Bronchial epithelial cell (primary cell): ENCODE measurements around the gene UXS1. TPM values are rescaled to one million over a fixed set of nuclear protein-coding genes. Genes with fewer than 3 reads are reported as not detected.

ENCODE experiments used
- DNase-seq: peaks from one replicate; pipeline ENCODE4 v3.0.0-alpha.2; 2010; ENCODE audit warnings: low read depth
- FAIRE-seq: peaks from 2 replicates; lab custom pipeline; 2011; peaks lifted over from hg19 to GRCh38; lab: Jason Lieb, UNC
- H3K27me3 ChIP-seq: 2 replicates; pipeline ENCODE4 v1.5.1; 2011; ENCODE audit warnings: low read length; ENCODE audit not compliant: control insufficient read depth, insufficient read depth
- H3K36me3 ChIP-seq: 2 replicates; pipeline ENCODE4 v1.5.1; 2011; ENCODE audit warnings: low read length; ENCODE audit not compliant: control insufficient read depth, insufficient read depth
- H3K4me3 ChIP-seq: 2 replicates; pipeline ENCODE4 v1.5.1; 2011; ENCODE audit warnings: mild to moderate bottlenecking, low read depth, low read length, control low read depth
- CTCF ChIP-seq: IDR thresholded peaks from 2 replicates; pipeline ENCODE4 v1.5.1; 2011; ENCODE audit warnings: mild to moderate bottlenecking, moderate library complexity, low read length, control low read depth, inconsistent platforms; ENCODE audit not compliant: insufficient read depth, severe bottlenecking
- total RNA-seq: library from RNA; depleted of rRNA; stranded (reverse); fragments of >200 nt; gene quantifications from 2 replicates; pipeline ENCODE4 v1.2.1, GENCODE V29; 2014

Gene UXS1
- total RNA-seq, 1 donor from 2014 or later, result 41.6 TPM

GRCh38 chr2:106044859-106045258, 149.2 kb downstream of the UXS1 start:
- no peak for FAIRE-seq
- Histone ChIP-seq H3K36me3 (no peaks in the 10 kb centered on the region), H3K4me3 (no peak overlapping the region), H3K27me3 (peaks cover 2% of the 10 kb centered on the region)
- no peak for TF ChIP-seq CTCF
- DNase-seq, result no peak

DNA sequence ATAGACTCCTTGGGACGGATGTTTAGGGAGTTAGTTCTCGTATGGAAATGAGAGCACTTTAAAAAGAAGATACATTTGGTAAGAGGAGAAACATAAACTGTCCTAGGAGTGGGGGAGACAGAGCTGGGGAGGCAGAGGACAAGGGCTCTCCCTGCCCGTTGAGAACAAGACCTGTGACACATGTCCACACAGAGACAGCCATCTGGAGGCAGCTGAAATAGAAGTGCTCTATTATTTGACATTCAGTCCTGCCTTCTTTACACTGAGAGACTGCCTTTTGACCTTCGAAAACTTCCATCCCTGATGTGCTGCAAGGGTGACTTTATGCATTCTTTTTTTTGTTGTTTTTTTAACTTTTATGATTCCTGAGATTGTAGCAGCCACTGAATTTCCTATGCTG, 150.1 kb downstream of the UXS1 start:
- FAIRE-seq (no peak), DNase-seq (no peak)
- no peaks in the 10 kb centered on the region for H3K36me3 ChIP-seq
- H3K4me3 ChIP-seq, result no peak overlapping the region
- peaks cover 3% of the 10 kb centered on the region for H3K27me3 ChIP-seq
- no peak for TF ChIP-seq CTCF
